ENCODE results near the gene NRK. TPM values are rescaled to one million over a fixed set of nuclear protein-coding genes. Genes with fewer than 3 reads are reported as not detected.

NRK gene
- total RNA-seq, 1 experiment from 2014 or later: not detected

DNA sequence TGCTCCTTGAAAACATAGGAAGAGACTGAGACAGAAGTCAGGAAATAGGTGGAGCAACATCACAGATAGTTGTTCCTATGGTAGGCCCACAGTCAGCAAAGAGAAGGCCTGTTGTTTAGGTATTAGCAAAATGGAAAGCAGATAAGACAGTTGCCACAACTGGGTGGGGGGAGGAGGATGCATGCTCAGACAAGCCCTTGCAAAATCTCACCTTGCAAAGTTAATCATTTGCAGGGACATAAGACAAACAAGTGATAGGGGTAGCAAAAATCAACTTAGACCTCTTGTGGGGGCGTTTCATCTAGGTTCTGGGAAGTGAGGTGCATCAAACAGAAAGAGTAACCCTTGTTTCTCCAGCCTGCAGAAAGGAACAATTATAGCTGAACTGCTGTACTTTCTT is 185.5 kb downstream of the NRK start:
- no peak for TF ChIP-seq EZH2 (IDR thresholded peaks at IDR 0.05; ENCODE audit: borderline replicate concordance, low read depth, low read length, poor library complexity, severe bottlenecking)
- TF ChIP-seq, protein P1, sequence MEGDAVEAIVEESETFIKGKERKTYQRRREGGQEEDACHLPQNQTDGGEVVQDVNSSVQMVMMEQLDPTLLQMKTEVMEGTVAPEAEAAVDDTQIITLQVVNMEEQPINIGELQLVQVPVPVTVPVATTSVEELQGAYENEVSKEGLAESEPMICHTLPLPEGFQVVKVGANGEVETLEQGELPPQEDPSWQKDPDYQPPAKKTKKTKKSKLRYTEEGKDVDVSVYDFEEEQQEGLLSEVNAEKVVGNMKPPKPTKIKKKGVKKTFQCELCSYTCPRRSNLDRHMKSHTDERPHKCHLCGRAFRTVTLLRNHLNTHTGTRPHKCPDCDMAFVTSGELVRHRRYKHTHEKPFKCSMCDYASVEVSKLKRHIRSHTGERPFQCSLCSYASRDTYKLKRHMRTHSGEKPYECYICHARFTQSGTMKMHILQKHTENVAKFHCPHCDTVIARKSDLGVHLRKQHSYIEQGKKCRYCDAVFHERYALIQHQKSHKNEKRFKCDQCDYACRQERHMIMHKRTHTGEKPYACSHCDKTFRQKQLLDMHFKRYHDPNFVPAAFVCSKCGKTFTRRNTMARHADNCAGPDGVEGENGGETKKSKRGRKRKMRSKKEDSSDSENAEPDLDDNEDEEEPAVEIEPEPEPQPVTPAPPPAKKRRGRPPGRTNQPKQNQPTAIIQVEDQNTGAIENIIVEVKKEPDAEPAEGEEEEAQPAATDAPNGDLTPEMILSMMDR (conservative IDR thresholded peaks at IDR 0.05; ENCODE audit: low read depth, low read length): no peak
- Histone ChIP-seq H3K27ac (ENCODE audit: low read depth, low read length, poor library complexity, severe bottlenecking) (no peak overlapping the region), H3K4me3 (ENCODE audit: low read depth, low read length, poor library complexity, severe bottlenecking) (no peak overlapping the region), H3K9me3 (ENCODE audit: low read depth, low read length, poor library complexity, severe bottlenecking) (no peaks in the 10 kb centered on the region), H3K27me3 (replicated peaks; ENCODE audit: insufficient read depth, low read depth, low read length, poor library complexity) (no peaks in the 10 kb centered on the region), H3K36me3 (ENCODE audit: insufficient read depth, low read length, poor library complexity, severe bottlenecking) (no peaks in the 10 kb centered on the region), H3K4me1 (ENCODE audit: insufficient read depth, low read length, poor library complexity, severe bottlenecking) (no peaks in the 10 kb centered on the region)
- ChIA-PET POLR2A (ENCODE audit: low non-redundant PET) (no interaction called here), CTCF (no interaction called here)
- DNase-seq (ENCODE audit: low spot score): no peak
- BruUV-seq (replicated peaks): no TSS peak
- intact Hi-C loops (cut with micrococcal nuclease; ENCODE audit: unreplicated experiment): no loop called here

Other genes starting within 250 kb of the NRK start
- not detected in 2 replicates for gene SERPINA7, start 216.2 kb downstream of the NRK start, total RNA-seq (2021)

Data from A673 (cell line).